WERI-Rb-1 (cell line): ENCODE measurements around the gene FAM13A.

Source experiments
- DNase-seq: peaks from one replicate; pipeline ENCODE4 v3.0.0-alpha.2; 2020
- H3K27ac ChIP-seq: fragments of 250-450 bp; sonication (Bioruptor Pico); 2 replicates; pipeline ENCODE4 v1.5.1; 2020; ENCODE audit warnings: mild to moderate bottlenecking, moderate library complexity
- H3K27me3 ChIP-seq: fragments of 250-450 bp; sonication (Bioruptor Pico); 2 replicates; pipeline ENCODE4 v1.5.1; 2021; ENCODE audit warnings: mild to moderate bottlenecking, low read depth, moderate library complexity; ENCODE audit not compliant: insufficient read depth, severe bottlenecking
- H3K36me3 ChIP-seq: fragments of 250-450 bp; sonication (Bioruptor Pico); 2 replicates; pipeline ENCODE4 v1.5.1; 2020; ENCODE audit warnings: mild to moderate bottlenecking, moderate library complexity
- H3K4me3 ChIP-seq: 2 replicates; pipeline ENCODE4 v1.5.1; 2011; ENCODE audit warnings: low read depth, mild to moderate bottlenecking, control low read depth, low read length
- H3K9me3 ChIP-seq: fragments of 250-450 bp; sonication (Bioruptor Pico); 2 replicates; pipeline ENCODE4 v1.5.1; 2021; ENCODE audit warnings: mild to moderate bottlenecking, moderate library complexity; ENCODE audit not compliant: severe bottlenecking
- TF ChIP-seq, protein P1 (sequence below): IDR thresholded peaks from 2 replicates; pipeline ENCODE4 v1.5.1; 2011; ENCODE audit warnings: low read depth, mild to moderate bottlenecking, control low read depth, inconsistent platforms, low read length

FAM13A gene

DNA sequence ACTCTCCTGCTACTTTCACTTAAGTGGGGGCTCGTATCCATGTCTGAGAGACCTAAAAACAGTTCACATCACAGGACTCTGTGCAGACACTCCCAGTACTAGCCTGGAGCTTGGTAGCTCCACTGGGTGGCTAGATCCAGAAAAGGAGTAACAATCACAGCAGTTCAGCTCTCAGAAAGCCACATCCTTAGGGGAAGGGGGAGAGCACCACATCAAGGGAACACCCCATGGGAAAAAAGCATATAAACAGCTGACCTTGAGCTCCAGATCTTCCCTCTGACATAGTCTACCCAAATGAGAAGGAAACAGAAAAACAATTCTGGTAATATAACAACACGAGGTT, 175.8 kb downstream of the FAM13A start:
- no peak for DNase-seq
- no peak overlapping the region for H3K27ac ChIP-seq
- H3K27me3 ChIP-seq: no peaks in the 10 kb centered on the region
- peaks cover 3% of the 10 kb centered on the region for H3K9me3 ChIP-seq
- no peak overlapping the region for H3K4me3 ChIP-seq
- TF ChIP-seq, protein P1, sequence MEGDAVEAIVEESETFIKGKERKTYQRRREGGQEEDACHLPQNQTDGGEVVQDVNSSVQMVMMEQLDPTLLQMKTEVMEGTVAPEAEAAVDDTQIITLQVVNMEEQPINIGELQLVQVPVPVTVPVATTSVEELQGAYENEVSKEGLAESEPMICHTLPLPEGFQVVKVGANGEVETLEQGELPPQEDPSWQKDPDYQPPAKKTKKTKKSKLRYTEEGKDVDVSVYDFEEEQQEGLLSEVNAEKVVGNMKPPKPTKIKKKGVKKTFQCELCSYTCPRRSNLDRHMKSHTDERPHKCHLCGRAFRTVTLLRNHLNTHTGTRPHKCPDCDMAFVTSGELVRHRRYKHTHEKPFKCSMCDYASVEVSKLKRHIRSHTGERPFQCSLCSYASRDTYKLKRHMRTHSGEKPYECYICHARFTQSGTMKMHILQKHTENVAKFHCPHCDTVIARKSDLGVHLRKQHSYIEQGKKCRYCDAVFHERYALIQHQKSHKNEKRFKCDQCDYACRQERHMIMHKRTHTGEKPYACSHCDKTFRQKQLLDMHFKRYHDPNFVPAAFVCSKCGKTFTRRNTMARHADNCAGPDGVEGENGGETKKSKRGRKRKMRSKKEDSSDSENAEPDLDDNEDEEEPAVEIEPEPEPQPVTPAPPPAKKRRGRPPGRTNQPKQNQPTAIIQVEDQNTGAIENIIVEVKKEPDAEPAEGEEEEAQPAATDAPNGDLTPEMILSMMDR: no peak
- H3K36me3 ChIP-seq: no peaks in the 10 kb centered on the region

DNA sequence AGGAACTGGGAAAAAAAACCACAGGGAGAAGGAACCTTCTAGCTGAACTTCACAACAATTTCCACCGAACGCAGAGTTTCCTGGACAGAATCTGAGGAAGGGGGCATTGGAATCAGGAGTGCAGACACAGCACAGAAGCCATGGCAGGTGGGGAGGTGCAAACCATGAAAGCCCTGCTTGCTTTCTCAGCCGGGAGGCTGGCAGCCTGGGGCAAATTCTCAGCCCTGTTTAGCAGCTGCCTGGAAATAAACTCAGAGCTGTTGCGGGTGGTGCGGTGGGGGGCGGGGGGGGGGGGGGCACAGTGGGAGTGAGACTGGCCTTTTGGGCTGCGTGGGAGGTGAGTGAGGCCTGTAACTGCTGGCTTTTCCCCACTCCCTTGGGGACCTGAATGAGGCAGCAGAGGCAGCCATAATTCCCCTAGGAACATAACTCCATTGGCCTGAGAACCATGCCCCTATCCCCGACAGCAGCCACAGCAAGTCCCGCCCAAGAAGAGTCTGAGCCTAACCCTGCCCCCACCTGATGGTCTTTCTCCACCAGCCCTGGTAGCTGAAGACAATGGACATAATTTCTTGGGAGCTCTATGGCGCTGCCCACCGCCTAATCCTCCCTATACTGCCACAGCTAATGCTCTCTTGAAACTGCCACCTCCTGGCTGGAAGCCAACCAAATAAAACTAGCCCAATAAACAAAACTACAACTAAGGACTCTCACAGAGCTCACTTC, 176.3 kb downstream of the FAM13A start:
- H3K27ac ChIP-seq: no peak overlapping the region
- no peak overlapping the region for H3K4me3 ChIP-seq
- H3K36me3 ChIP-seq: no peaks in the 10 kb centered on the region
- DNase-seq: no peak
- TF ChIP-seq, protein P1: no peak
- H3K27me3 ChIP-seq: no peaks in the 10 kb centered on the region
- H3K9me3 ChIP-seq: peaks cover 3% of the 10 kb centered on the region

DNA sequence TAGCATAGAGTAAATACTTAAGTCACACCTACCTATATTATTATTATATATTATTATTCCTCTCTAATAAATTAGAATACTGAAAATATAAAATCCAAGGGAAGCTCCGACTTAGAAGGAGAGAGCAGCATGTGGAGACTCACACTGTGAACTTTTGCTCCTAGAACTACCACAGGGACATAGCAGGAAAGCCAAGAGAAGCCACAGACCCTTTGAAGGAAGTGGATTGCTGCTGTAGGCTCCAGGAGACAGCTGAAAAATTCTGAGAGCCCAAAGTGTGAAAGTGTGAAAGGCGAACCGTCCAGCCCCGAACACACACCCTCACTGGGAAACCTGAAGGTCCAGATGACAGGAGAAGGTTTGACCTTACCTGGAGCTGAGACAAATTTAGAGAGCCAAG, 177.0 kb downstream of the FAM13A start:
- TF ChIP-seq, protein P1: no peak
- DNase-seq: no peak
- no peak overlapping the region for H3K27ac ChIP-seq

DNA sequence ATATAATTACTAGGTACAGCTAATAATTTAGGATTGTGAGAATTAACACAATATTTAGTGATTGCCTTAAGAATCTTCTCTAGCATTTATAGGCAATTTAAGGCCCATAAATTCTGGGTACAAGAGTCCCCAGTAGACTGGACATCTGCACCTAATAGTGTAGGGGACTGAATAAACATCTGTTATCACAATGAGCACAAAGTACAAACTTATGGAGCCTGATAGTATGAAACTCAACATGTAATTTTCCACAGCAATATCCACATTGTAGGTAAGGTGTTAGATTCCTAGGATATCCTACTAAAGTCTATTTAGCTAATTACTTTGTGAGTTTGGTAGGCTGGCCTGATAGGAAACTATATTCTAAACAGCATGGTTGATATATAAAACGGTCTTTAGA, 178.3 kb downstream of the FAM13A start:
- no peak for DNase-seq
- TF ChIP-seq, protein P1: no peak
- no peaks in the 10 kb centered on the region for H3K36me3 ChIP-seq
- no peak overlapping the region for H3K27ac ChIP-seq
- no peak overlapping the region for H3K4me3 ChIP-seq
- H3K9me3 ChIP-seq: peaks cover 3% of the 10 kb centered on the region
- no peaks in the 10 kb centered on the region for H3K27me3 ChIP-seq

More for the DNA sequence above, 177.0 kb downstream of the FAM13A start:
- no peak overlapping the region for H3K4me3 ChIP-seq
- H3K9me3 ChIP-seq: peaks cover 3% of the 10 kb centered on the region
- H3K27me3 ChIP-seq: no peaks in the 10 kb centered on the region
- no peaks in the 10 kb centered on the region for H3K36me3 ChIP-seq

DNA sequence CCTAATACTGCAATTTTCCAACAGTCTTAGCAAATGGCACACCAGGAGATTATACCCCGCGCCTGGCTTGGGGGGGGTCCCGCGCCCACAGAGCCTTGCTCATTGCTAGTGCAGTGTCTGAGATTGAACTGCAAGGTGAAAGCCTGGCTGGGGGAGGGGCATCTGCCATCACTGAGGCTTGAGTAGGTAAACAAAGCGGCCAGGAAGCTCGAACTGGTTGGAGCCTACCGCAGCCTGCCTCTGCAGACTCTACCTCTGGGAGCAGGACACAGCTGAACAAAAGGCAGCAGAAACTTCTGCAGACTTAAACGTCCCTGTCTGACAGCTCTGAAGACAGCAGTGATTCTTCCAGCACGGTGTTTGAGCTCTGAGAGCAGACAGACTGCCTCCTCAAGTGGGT, 186.6 kb downstream of the FAM13A start:
- no peak overlapping the region for H3K4me3 ChIP-seq
- no peak for DNase-seq
- no peak overlapping the region for H3K27ac ChIP-seq
- H3K36me3 ChIP-seq: no peaks in the 10 kb centered on the region
- no peaks in the 10 kb centered on the region for H3K9me3 ChIP-seq
- no peaks in the 10 kb centered on the region for H3K27me3 ChIP-seq
- TF ChIP-seq, protein P1: no peak

DNA sequence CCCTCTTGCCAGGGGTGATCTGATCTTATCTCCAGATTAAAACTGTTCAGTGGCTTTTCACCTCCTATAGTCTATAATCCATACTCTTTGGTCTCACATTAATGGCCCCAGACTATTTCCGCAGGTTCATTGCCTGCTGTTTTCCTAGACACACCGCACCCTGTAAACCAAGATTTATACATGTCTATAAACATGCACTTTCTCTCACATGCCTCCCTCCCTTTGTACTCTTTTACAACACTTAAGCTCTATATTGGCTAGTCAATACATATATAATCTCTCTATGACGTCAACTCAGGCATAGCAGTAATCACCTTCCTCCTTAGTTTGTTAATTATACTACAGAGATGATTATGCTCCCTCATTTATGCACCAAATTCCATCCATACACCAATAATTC, 188.5 kb downstream of the FAM13A start:
- Histone ChIP-seq H3K27me3 (no peaks in the 10 kb centered on the region), H3K27ac (no peak overlapping the region), H3K36me3 (no peaks in the 10 kb centered on the region), H3K4me3 (no peak overlapping the region), H3K9me3 (no peaks in the 10 kb centered on the region)
- no peak for DNase-seq
- TF ChIP-seq, protein P1: no peak
